ENCODE data around the gene FAM3A. TPM values are rescaled to one million over a fixed set of nuclear protein-coding genes. Genes with fewer than 3 reads are reported as not detected.
A peak's percentile ranks its signal among the peaks of the same experiment; 100 is the strongest.

Gene FAM3A
- total and polyA plus RNA-seq, 2 experiments from 2014 or later = 12.0 to 16.5 TPM

DNA sequence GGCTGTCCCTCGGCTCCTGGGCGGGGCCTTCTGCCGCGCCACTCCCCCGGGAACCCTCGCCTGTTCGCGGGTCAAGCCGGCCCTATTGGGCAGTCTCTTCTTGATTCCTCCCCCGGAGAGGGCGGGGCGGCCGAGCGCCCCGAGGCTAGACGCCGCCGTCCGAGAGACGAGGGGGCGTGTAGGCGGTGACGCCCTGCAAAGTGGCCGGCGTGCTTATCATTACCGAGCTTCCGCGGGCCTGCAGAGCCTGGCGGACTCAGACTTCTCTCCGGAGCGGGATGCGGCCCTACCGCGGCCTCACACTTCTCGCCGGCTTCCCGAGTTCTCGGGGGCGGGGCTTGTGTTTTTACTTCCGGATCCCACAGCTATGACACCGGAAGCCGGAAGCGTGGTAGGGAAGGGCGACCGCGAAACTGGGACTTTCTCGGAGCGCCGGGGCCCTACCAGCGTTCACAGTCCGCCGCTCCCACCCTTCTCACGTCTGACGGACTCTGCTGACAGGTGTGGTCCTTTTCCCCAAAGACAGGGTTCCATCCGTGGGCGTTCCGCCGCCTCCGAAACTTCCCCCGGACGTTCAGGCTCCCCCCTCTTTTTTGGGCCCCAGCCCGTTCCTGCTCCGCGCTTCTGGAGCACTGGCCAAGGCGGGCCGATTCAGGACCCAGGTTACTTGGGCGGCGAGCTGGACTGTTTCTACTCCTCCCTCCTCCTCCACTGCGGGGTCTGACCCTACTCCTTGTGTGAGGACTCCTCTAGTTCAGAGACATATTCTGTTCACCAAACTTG, 31.4 kb upstream of the FAM3A start, which contains the start of gene IKBKG:
Gene IKBKG, plus strand, starts transcription at position 376 of the 783 bp plus-strand sequence. CDS start 4,383 bp downstream, outside the sequence.
- peaks cover 9% of the 10 kb centered on the region for H3K27me3 Mint-ChIP-seq (ENCODE audit: insufficient read depth, low read depth, poor library complexity)
- no peak for TF ChIP-seq JUNB (IDR thresholded peaks at IDR 0.05; ENCODE audit: unreplicated experiment)
- TF ChIP-seq, protein P1, sequence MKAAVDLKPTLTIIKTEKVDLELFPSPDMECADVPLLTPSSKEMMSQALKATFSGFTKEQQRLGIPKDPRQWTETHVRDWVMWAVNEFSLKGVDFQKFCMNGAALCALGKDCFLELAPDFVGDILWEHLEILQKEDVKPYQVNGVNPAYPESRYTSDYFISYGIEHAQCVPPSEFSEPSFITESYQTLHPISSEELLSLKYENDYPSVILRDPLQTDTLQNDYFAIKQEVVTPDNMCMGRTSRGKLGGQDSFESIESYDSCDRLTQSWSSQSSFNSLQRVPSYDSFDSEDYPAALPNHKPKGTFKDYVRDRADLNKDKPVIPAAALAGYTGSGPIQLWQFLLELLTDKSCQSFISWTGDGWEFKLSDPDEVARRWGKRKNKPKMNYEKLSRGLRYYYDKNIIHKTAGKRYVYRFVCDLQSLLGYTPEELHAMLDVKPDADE (IDR thresholded peaks at IDR 0.05) = 0 out of 2 replicates have a peak, but pooled peaks have one; percentile 30
- Histone ChIP-seq H2AFZ (no peak within 1 kb of the TSS), H3K36me3 (ENCODE audit: insufficient read depth) (no peaks in the 10 kb centered on the region), H4K20me1 (replicated peaks; ENCODE audit: insufficient read depth) (no peaks in the 10 kb centered on the region), H3F3A (replicated peaks; ENCODE audit: low read depth) (0 out of 2 replicates have a peak, but pooled peaks cover 2% of the 10 kb centered on the region), H3K9me2 (ENCODE audit: insufficient read depth) (no peaks in the 10 kb centered on the region), H3K4me1 (ENCODE audit: insufficient read depth) (no peaks in the 10 kb centered on the region), H3K27me3 (ENCODE audit: insufficient read depth) (no peaks in the 10 kb centered on the region), H3K79me2 (replicated peaks; ENCODE audit: insufficient read depth) (peaks cover 31% of the 10 kb centered on the region), H3K27ac (ENCODE audit: low read depth) (peak within 1 kb of the TSS; percentile 88), H3K4me2 (peak within 1 kb of the TSS; percentile 91), H3K4me3 (peak within 1 kb of the TSS; percentile 85)
- DNase-seq (ENCODE audit: low spot score) = peak; percentile 86
- H3K36me3 Mint-ChIP-seq (ENCODE audit: low read depth) = peaks cover 22% of the 10 kb centered on the region
- H3K4me3 Mint-ChIP-seq = peak within 1 kb of the TSS; percentile 89
- H3K9me3 Mint-ChIP-seq = no peaks in the 10 kb centered on the region
- peak within 1 kb of the TSS; percentile 96 for H3K27ac Mint-ChIP-seq
- peaks cover 10% of the 10 kb centered on the region for H3K4me1 Mint-ChIP-seq
- peak; percentile 86 for ATAC-seq

DNA sequence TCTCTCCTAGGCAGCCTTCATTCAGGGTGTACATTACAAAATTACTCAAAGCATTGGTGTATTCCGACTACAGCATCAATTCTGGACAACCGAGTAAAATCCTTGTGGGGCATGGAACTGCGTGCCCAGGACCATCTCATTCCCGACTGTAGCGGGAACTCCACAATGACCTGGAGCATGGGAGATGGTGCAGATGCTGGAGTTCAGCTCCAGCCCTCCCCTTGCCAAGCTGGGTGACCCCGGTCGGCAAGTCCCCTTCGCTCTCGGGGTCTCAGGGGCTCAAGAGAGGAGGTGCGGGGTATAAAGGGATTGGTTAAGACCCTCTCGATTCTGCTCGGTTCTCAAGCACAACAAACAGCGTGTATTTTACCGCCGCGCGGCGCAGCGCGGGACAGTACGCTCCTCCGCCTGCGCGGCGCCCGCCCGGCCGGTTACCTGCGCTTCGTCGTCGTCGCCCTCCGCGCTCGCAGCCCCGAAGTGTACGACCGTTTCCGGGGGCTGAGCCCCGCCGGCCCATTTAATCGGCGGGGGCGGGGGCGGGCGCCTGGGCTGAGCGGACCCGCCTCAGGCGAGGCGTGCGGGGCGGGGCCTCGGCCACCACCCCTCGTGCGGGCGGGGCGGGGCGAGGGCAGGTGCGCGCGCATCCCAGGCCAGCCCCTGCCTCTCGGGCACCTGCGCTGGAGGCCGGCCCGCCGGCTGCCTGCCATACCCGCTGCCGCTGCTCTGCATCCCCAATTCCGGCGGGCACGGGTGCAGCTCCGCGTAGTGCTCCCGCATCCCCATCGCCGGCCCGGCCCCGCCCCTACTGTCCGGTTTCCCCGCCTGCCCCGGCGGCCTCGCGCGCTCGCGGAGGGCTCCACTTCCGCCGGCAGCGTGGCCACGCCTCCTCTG, 30.6 kb upstream of the FAM3A start, which contains the start of gene G6PD:
Gene G6PD, minus strand, starts transcription at position 493 of the 891 bp plus-strand sequence. CDS start 691 bp downstream, outside the sequence.
- Mint-ChIP-seq H3K9me3 (no peaks in the 10 kb centered on the region), H3K4me3 (peak within 1 kb of the TSS; percentile 89), H3K4me1 (peaks cover 10% of the 10 kb centered on the region), H3K36me3 (ENCODE audit: low read depth) (peaks cover 22% of the 10 kb centered on the region), H3K27ac (peak within 1 kb of the TSS; percentile 96), H3K27me3 (ENCODE audit: insufficient read depth, low read depth, poor library complexity) (peaks cover 9% of the 10 kb centered on the region)
- Histone ChIP-seq H3F3A (replicated peaks; ENCODE audit: low read depth) (0 out of 2 replicates have a peak, but pooled peaks cover 2% of the 10 kb centered on the region), H3K27ac (ENCODE audit: low read depth) (peak within 1 kb of the TSS; percentile 88), H2AFZ (no peak within 1 kb of the TSS), H3K27me3 (ENCODE audit: insufficient read depth) (no peaks in the 10 kb centered on the region), H3K36me3 (ENCODE audit: insufficient read depth) (no peaks in the 10 kb centered on the region), H3K4me2 (peak within 1 kb of the TSS; percentile 91), H3K4me1 (ENCODE audit: insufficient read depth) (no peaks in the 10 kb centered on the region), H3K9me2 (ENCODE audit: insufficient read depth) (no peaks in the 10 kb centered on the region), H3K4me3 (peak within 1 kb of the TSS; percentile 85), H3K79me2 (replicated peaks; ENCODE audit: insufficient read depth) (peaks cover 31% of the 10 kb centered on the region), H4K20me1 (replicated peaks; ENCODE audit: insufficient read depth) (no peaks in the 10 kb centered on the region)
- TF ChIP-seq STAT1 (IDR thresholded peaks at IDR 0.05; ENCODE audit: unreplicated experiment) (no peak), CREB1 (CRISPR knock-in tag; IDR thresholded peaks at IDR 0.05; ENCODE audit: low read depth) (0 out of 2 replicates have a peak, but pooled peaks have one; percentile 5), POLR2AphosphoS5 (IDR thresholded peaks at IDR 0.05; ENCODE audit: low read depth) (peak; percentile 71), ZNF114 (CRISPR knock-in tag; IDR thresholded peaks at IDR 0.05) (no peak)
- DNase-seq (ENCODE audit: low spot score) (peak; percentile 72), ATAC-seq (peak; percentile 61)

Data from GM23338 (cell line).